Activated naive CD4-positive, alpha-beta T cell treated with anti-CD3 and anti-CD28 coated beads for 36 hours (primary cell): Measurements from ENCODE around the gene PLEKHN1. TPM values are rescaled to one million over a fixed set of nuclear protein-coding genes. Genes with fewer than 3 reads are reported as not detected.
A peak's percentile ranks its signal among the peaks of the same experiment; 100 is the strongest.
"Not testable (repeated sequence)": the region's sequence is repeated elsewhere in the genome, so short reads cannot be mapped to it uniquely, and the experiment has no call there.

Source experiments
- CTCF ChIA-PET: fragments of 350-600 bp; sonication (Branson Sonifier 250); formaldehyde crosslinking; loops from one replicate; lab custom pipeline; 2021; ENCODE audit warnings: antibody characterized with exemption; lab: Charles Lee
- DNase-seq: peaks from one replicate; pipeline ENCODE4 v3.0.0-alpha.2; 2020
- H3K27ac Mint-ChIP-seq: one replicate; pipeline ENCODE4 v1.8.0; 2021; ENCODE audit warnings: mild to moderate bottlenecking, mixed read lengths
- H3K27me3 Mint-ChIP-seq: one replicate; pipeline ENCODE4 v1.8.0; 2021; ENCODE audit warnings: low read depth, mixed read lengths
- H3K36me3 Mint-ChIP-seq: one replicate; pipeline ENCODE4 v1.8.0; 2021; ENCODE audit warnings: low read depth, mixed read lengths
- H3K4me1 Mint-ChIP-seq: one replicate; pipeline ENCODE4 v1.8.0; 2021; ENCODE audit warnings: low read depth, mixed read lengths
- H3K4me3 Mint-ChIP-seq: one replicate; pipeline ENCODE4 v1.8.0; 2021; ENCODE audit warnings: mild to moderate bottlenecking, moderate library complexity, mixed read lengths
- H3K9me3 Mint-ChIP-seq: one replicate; pipeline ENCODE4 v1.8.0; 2021; ENCODE audit warnings: mixed read lengths
- intact Hi-C: fragments of 100-400 bp; cut with micrococcal nuclease; formaldehyde crosslinking; loops from one replicate; pipeline ENCODE4 v1.15.1; 2023
- total RNA-seq, 2 experiments: library from RNA; stranded (reverse); gene quantifications; one replicate each; pipeline ENCODE4 v1.2.3, GENCODE V29; 2021

The PLEKHN1 gene
- total RNA-seq, 2 experiments from 2014 or later, result 0.52 to 0.69 TPM

DNA sequence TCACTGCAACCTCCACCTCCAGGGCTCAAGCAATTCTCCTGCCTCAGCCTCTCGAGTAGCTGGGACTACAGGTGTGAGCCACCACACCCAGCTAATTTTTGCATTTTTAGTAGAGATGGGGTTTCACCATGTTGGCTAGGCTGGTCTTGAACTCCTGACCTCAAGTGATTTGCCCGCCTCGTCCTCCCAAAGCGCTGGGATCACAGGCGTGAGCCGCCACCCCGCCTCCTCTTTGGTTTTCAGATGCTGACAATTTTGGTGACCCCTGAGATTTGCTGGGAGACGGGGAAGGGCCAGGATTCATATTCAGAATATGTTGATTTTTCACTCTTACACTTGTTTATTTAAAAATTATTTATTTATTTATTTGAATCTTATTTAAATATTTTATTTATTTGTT lies 43.8 kb downstream of the PLEKHN1 start:
- CTCF ChIA-PET, result interaction anchor here (1.6 kb wide), 1 partner anchor 8 kb away, joined by 6 read pairs; no protein-coding TSS in a partner anchor
- H3K4me3 Mint-ChIP-seq, intact Hi-C loops, H3K27ac Mint-ChIP-seq, H3K27me3 Mint-ChIP-seq, H3K36me3 Mint-ChIP-seq, H3K9me3 Mint-ChIP-seq, DNase-seq: not testable (repeated sequence)
- peaks cover 24% of the 10 kb centered on the region for H3K4me1 Mint-ChIP-seq

- peaks cover 23% of the 10 kb centered on the region for H3K4me1 Mint-ChIP-seq
- peaks cover 4% of the 10 kb centered on the region for H3K27me3 Mint-ChIP-seq
- H3K4me3 Mint-ChIP-seq, result no peak overlapping the region
- no peaks in the 10 kb centered on the region for H3K9me3 Mint-ChIP-seq
- DNase-seq, result no peak
- intact Hi-C loops, result no loop called here
- CTCF ChIA-PET, result no interaction called here
- H3K36me3 Mint-ChIP-seq, result peaks cover 6% of the 10 kb centered on the region
- peak overlapping the region; percentile 13 for H3K27ac Mint-ChIP-seq
These were observed 45.2 kb downstream of the PLEKHN1 start for GRCh38 chr1:1011396-1011949.

GRCh38 chr1:1012736-1013104 lies 46.4 kb downstream of the PLEKHN1 start:
- not testable (repeated sequence) for DNase-seq, H3K36me3 Mint-ChIP-seq, H3K27me3 Mint-ChIP-seq, H3K9me3 Mint-ChIP-seq
- CTCF ChIA-PET, result interaction anchor here (2.2 to 3.5 kb wide), 2 partner anchors 11 to 51 kb away, joined by 10 to 19 read pairs; no protein-coding TSS in a partner anchor
- Mint-ChIP-seq H3K27ac (peak overlapping the region; percentile 86), H3K4me3 (peak overlapping the region; percentile 94), H3K4me1 (peaks cover 29% of the 10 kb centered on the region)
- intact Hi-C loops, result loop anchor here (1.0 to 2.0 kb wide), 4 partner anchors 12 to 52 kb away; partner anchors contain the start of gene HES4

DNA sequence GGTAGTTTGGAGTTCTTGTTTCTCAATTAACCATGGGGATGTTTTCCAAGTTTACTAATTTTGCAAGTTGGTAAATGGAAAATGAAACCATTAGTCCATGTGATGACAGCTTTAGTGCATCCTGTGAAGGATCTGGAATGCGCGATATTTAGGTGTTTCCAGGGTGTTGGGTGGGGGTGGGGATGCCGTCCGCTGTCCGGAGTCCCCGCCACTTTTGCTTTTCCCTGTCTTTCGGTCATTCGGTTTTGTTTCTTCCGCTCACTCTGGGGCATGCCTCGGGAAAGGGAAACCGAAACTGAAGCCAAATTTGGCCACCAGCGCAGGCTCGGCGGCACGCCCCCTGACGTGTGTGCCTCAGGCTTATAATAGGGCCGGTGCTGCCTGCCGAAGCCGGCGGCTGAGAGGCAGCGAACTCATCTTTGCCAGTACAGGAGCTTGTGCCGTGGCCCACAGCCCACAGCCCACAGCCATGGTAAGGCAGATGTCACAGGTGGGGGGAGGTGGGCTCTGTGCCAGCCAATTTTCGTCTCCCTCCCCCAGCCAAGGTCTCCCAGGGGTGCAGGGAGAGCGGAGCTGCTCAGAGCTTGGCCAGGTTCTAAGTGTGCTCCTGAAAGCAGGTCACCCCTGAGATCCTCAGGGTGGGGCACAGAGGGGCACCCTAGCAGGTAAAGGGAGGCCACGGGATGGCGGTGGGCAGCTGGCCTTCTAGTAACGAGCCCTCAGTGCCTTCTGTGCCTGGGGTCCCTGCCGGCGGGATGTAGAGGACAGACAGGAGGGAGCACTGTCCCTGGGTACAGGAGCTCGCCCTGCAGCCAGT lies 47.0 kb downstream of the PLEKHN1 start, which contains the start of gene ISG15:
TSS of gene ISG15 (plus strand) at position 393 of the 817 bp plus-strand sequence. CDS start at position 470, 77 bp downstream.
- CTCF ChIA-PET, result interaction anchor here (0.7 to 3.5 kb wide), 6 partner anchors 11 to 51 kb away, joined by 3 to 19 read pairs (median 7); no protein-coding TSS in a partner anchor
- intact Hi-C loops, result loop anchor here (1.0 to 2.0 kb wide), 4 partner anchors 13 to 51 kb away; partner anchors contain the start of gene HES4
- DNase-seq, result peak; percentile 92
- Mint-ChIP-seq H3K4me1 (peaks cover 29% of the 10 kb centered on the region), H3K9me3 (no peaks in the 10 kb centered on the region), H3K4me3 (peak within 1 kb of the TSS; percentile 94), H3K36me3 (peaks cover 6% of the 10 kb centered on the region), H3K27ac (peak within 1 kb of the TSS; percentile 86), H3K27me3 (peaks cover 4% of the 10 kb centered on the region)

- Mint-ChIP-seq H3K27me3 (peaks cover 2% of the 10 kb centered on the region), H3K9me3 (no peaks in the 10 kb centered on the region), H3K27ac (peak overlapping the region; percentile 86), H3K36me3 (peaks cover 6% of the 10 kb centered on the region), H3K4me3 (peak overlapping the region; percentile 94), H3K4me1 (peaks cover 30% of the 10 kb centered on the region)
- CTCF ChIA-PET, result interaction anchor here (0.7 to 3.5 kb wide), 7 partner anchors 12 to 50 kb away, joined by 3 to 19 read pairs (median 4); no protein-coding TSS in a partner anchor
- intact Hi-C loops, result loop anchor here (1.0 to 2.0 kb wide), 4 partner anchors 14 to 51 kb away; partner anchors contain the start of gene HES4
- peak; percentile 42 for DNase-seq
These were observed 47.8 kb downstream of the PLEKHN1 start for GRCh38 chr1:1013922-1014648.

DNA sequence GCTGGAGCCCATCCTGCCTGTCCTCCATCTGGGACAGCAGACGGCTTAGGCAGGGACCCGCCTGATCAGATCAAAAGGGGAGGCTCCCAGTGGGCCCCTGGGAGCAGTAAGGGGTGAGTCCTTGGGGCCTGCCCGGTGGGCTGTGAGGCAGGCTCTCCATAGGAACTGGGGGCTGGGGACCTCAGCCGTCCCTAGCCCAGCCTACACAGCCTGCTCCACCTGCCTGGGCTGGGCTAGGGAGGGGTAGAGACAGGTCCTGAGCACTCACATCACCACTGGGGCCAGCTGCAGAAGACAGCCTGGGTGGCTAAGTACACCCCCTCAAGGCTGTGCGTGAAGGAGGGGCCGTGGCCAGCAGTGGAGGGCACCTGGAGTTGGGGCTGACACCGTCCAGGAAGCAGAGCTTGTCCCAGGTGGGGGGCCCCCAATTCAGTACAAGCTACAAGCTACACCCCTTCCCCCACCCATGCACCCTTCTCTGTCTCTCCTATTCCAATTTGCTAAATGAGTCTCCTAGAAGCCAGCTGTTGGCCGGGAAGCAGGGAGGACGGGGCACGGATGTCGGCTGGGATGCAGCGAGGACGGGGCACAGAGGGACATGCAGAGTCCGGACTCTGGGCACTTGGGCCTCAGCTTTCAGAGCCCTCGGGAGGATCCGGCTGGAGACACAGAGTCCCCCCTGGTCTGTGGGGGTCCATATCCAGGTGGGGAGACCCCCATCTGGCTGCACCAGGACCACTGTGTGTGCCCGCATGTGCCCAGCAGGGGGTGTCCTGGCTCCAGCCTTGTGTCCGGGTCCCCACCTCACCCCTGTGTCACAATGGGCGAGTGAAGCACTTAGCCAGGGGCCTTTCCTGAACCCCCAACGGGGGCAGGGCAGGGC lies 48.8 kb downstream of the PLEKHN1 start:
- DNase-seq, result no peak
- Mint-ChIP-seq H3K4me3 (peak overlapping the region; percentile 94), H3K27me3 (no peaks in the 10 kb centered on the region), H3K9me3 (no peaks in the 10 kb centered on the region), H3K4me1 (peaks cover 31% of the 10 kb centered on the region), H3K27ac (peak overlapping the region; percentile 86), H3K36me3 (peaks cover 6% of the 10 kb centered on the region)
- CTCF ChIA-PET, result interaction anchor here (0.5 to 3.5 kb wide), 6 partner anchors 13 to 429 kb away, joined by 3 to 19 read pairs (median 4); no protein-coding TSS in a partner anchor
- intact Hi-C loops, result no loop called here

- H3K4me3 Mint-ChIP-seq, H3K36me3 Mint-ChIP-seq, intact Hi-C loops, H3K9me3 Mint-ChIP-seq, DNase-seq, H3K27ac Mint-ChIP-seq, H3K27me3 Mint-ChIP-seq: not testable (repeated sequence)
- peaks cover 31% of the 10 kb centered on the region for H3K4me1 Mint-ChIP-seq
- CTCF ChIA-PET, result interaction anchor here (1.2 to 3.4 kb wide), 5 partner anchors 16 to 46 kb away, joined by 3 to 17 read pairs (median 3); no protein-coding TSS in a partner anchor
These were observed 51.4 kb downstream of the PLEKHN1 start for GRCh38 chr1:1017397-1018320.

DNA sequence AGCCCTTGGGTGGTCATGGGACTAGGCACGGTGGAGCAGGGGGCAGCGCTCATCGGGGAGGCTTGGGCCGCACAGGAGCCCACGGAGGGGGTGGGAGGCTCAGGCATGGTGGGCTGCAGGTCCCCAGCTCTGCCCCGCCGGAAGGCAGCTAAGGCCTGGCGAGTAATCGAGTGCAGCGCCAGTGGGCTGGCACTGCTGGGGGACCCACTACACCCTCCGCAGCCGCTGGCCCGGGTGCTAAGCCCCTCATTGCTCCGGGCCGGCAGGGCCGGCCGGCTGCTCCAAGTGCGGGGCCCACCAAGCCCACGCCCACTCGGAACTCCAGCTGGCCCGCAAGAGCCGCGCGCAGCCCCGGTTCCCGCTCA lies 52.0 kb downstream of the PLEKHN1 start:
- H3K27ac Mint-ChIP-seq, H3K36me3 Mint-ChIP-seq, DNase-seq, intact Hi-C loops, H3K27me3 Mint-ChIP-seq, H3K4me3 Mint-ChIP-seq, H3K9me3 Mint-ChIP-seq: not testable (repeated sequence)
- CTCF ChIA-PET, result interaction anchor here (1.1 to 3.4 kb wide), 5 partner anchors 16 to 182 kb away, joined by 3 to 17 read pairs (median 3); no protein-coding TSS in a partner anchor
- H3K4me1 Mint-ChIP-seq, result peaks cover 24% of the 10 kb centered on the region

- H3K4me1 Mint-ChIP-seq, result peaks cover 16% of the 10 kb centered on the region
These were observed 53.1 kb downstream of the PLEKHN1 start for GRCh38 chr1:1019122-1019999.

More at GRCh38 chr1:1019122-1019999, 53.1 kb downstream of the PLEKHN1 start:
- DNase-seq, result peak; percentile 77
- Mint-ChIP-seq H3K27me3 (peaks cover 4% of the 10 kb centered on the region), H3K36me3 (peaks cover 2% of the 10 kb centered on the region), H3K9me3 (no peaks in the 10 kb centered on the region), H3K27ac (no peak overlapping the region), H3K4me3 (peak overlapping the region; percentile 68)
- intact Hi-C loops, result loop anchor here (1.0 kb wide), 1 partner anchor 45 kb away; no protein-coding TSS in a partner anchor
- CTCF ChIA-PET, result interaction anchor here (0.6 to 3.4 kb wide), 6 partner anchors 11 to 181 kb away, joined by 3 to 17 read pairs (median 3); no protein-coding TSS in a partner anchor
